DMS114 treated with DMSO at 0.1 percent for 48 hours (cell line): ENCODE results near the gene TTLL11.
"Not testable (repeated sequence)": the region's sequence is repeated elsewhere in the genome, so short reads cannot be mapped to it uniquely, and the experiment has no call there.

Source experiments
- DNase-seq: peaks from one replicate; lab custom pipeline; 2025; ENCODE audit not compliant: unreplicated experiment; lab: John Stamatoyannopoulos, UW

The TTLL11 gene

GRCh38 chr9:121912812-121913627 lies 180.1 kb downstream of the TTLL11 start:
- DNase-seq: no peak

GRCh38 chr9:121910491-121911040 lies 182.5 kb downstream of the TTLL11 start:
- DNase-seq: no peak

GRCh38 chr9:121909111-121909510 lies 184.0 kb downstream of the TTLL11 start:
- DNase-seq: no peak

- DNase-seq: no peak
Observed at GRCh38 chr9:121906074-121906870, 186.8 kb downstream of the TTLL11 start.

- no peak for DNase-seq
Observed at GRCh38 chr9:121902461-121903135, 190.5 kb downstream of the TTLL11 start.

- no peak for DNase-seq
Observed at GRCh38 chr9:121901616-121902015, 191.5 kb downstream of the TTLL11 start.

- no peak for DNase-seq
Observed at GRCh38 chr9:121900163-121900562, 192.9 kb downstream of the TTLL11 start.

- DNase-seq: no peak
Observed at GRCh38 chr9:121898856-121899255, 194.3 kb downstream of the TTLL11 start.

- no peak for DNase-seq
Observed at GRCh38 chr9:121897140-121897539, 196.0 kb downstream of the TTLL11 start.

- no peak for DNase-seq
Observed at GRCh38 chr9:121896545-121896943, 196.6 kb downstream of the TTLL11 start.

- no peak for DNase-seq
Observed at GRCh38 chr9:121895818-121896544, 197.1 kb downstream of the TTLL11 start.

- DNase-seq: no peak
Observed at GRCh38 chr9:121895358-121895757, 197.8 kb downstream of the TTLL11 start.

- DNase-seq: not testable (repeated sequence)
Observed at GRCh38 chr9:121894380-121894779, 198.7 kb downstream of the TTLL11 start.

- DNase-seq: no peak
Observed at GRCh38 chr9:121893786-121894185, 199.3 kb downstream of the TTLL11 start.

GRCh38 chr9:121892706-121893105 lies 200.4 kb downstream of the TTLL11 start:
- no peak for DNase-seq

- no peak for DNase-seq
Observed at GRCh38 chr9:121890746-121891145, 202.4 kb downstream of the TTLL11 start.

- DNase-seq: no peak
Observed at GRCh38 chr9:121889990-121890563, 203.0 kb downstream of the TTLL11 start.

GRCh38 chr9:121888438-121888775 lies 204.7 kb downstream of the TTLL11 start:
- DNase-seq: no peak

GRCh38 chr9:121887553-121888437 lies 205.3 kb downstream of the TTLL11 start:
- DNase-seq: no peak
